GM12892 (cell line): ENCODE data around the gene INPP4B.
"Not testable (repeated sequence)": the region's sequence is repeated elsewhere in the genome, so short reads cannot be mapped to it uniquely, and the experiment has no call there.

ENCODE experiments used
- POLR2A ChIP-seq: IDR thresholded peaks from 2 replicates; pipeline ENCODE4 v1.6.1; 2011; ENCODE audit warnings: low read depth, low read length, control low read depth
- TAF1 ChIP-seq: IDR thresholded peaks from 2 replicates; pipeline ENCODE4 v1.6.1; 2011; ENCODE audit warnings: low read depth, mild to moderate bottlenecking, control low read depth, low read length, borderline replicate concordance

- TF ChIP-seq POLR2A, TAF1: not testable (repeated sequence)
Measured at GRCh38 chr4:142509381-142509780, 336.7 kb downstream of the INPP4B start.
